HG03039 (cell line): ENCODE measurements around the gene ARPC5L.
"Not testable (repeated sequence)": the region's sequence is repeated elsewhere in the genome, so short reads cannot be mapped to it uniquely, and the experiment has no call there.

Source experiments
- ATAC-seq: cut with Tn5 transposase; IDR thresholded peaks from one replicate; pipeline ENCODE4 v1.9.1; 2021; ENCODE audit warnings: mild to moderate bottlenecking, moderate library complexity; ENCODE audit not compliant: unreplicated experiment

The ARPC5L gene

GRCh38 chr9:124861342-124862229, at the start of gene ARPC5L, which contains the start of gene RPL35:
TSS of gene ARPC5L (plus strand) at chr9:124862130. CDS start at chr9:124869291, 7,161 bp downstream.
TSS of gene RPL35 (minus strand) at chr9:124861957. CDS start at chr9:124861912, 45 bp downstream.
- ATAC-seq: peak; percentile 89

- no peak for ATAC-seq
Measured at GRCh38 chr9:124812441-124812876, 49.5 kb upstream of the ARPC5L start.

GRCh38 chr9:124813041-124813440, 48.9 kb upstream of the ARPC5L start:
- ATAC-seq: no peak

- no peak for ATAC-seq
Measured at GRCh38 chr9:124813501-124814163, 48.3 kb upstream of the ARPC5L start.

GRCh38 chr9:124814164-124814535, 47.8 kb upstream of the ARPC5L start:
- ATAC-seq: no peak

GRCh38 chr9:124815601-124816000, 46.3 kb upstream of the ARPC5L start:
- ATAC-seq: no peak

GRCh38 chr9:124818431-124819281, 43.3 kb upstream of the ARPC5L start:
- no peak for ATAC-seq

- no peak for ATAC-seq
Measured at GRCh38 chr9:124820698-124821623, 41.0 kb upstream of the ARPC5L start.

GRCh38 chr9:124828489-124829333, 33.2 kb upstream of the ARPC5L start:
- ATAC-seq: no peak

- no peak for ATAC-seq
Measured at GRCh38 chr9:124829334-124829669, 32.6 kb upstream of the ARPC5L start.

- no peak for ATAC-seq
Measured at GRCh38 chr9:124830593-124830992, 31.3 kb upstream of the ARPC5L start.

- no peak for ATAC-seq
Measured at GRCh38 chr9:124831642-124832364, 30.1 kb upstream of the ARPC5L start.

GRCh38 chr9:124834591-124834990, 27.3 kb upstream of the ARPC5L start:
- ATAC-seq: no peak

GRCh38 chr9:124835026-124835557, 26.8 kb upstream of the ARPC5L start:
- no peak for ATAC-seq

- not testable (repeated sequence) for ATAC-seq
Measured at GRCh38 chr9:124838132-124838531, 23.8 kb upstream of the ARPC5L start.

GRCh38 chr9:124838567-124839275, 23.2 kb upstream of the ARPC5L start:
- not testable (repeated sequence) for ATAC-seq

GRCh38 chr9:124839612-124840299, 22.2 kb upstream of the ARPC5L start:
- ATAC-seq: no peak
